ENCODE results near the gene GNAZ.

Gene GNAZ

DNA sequence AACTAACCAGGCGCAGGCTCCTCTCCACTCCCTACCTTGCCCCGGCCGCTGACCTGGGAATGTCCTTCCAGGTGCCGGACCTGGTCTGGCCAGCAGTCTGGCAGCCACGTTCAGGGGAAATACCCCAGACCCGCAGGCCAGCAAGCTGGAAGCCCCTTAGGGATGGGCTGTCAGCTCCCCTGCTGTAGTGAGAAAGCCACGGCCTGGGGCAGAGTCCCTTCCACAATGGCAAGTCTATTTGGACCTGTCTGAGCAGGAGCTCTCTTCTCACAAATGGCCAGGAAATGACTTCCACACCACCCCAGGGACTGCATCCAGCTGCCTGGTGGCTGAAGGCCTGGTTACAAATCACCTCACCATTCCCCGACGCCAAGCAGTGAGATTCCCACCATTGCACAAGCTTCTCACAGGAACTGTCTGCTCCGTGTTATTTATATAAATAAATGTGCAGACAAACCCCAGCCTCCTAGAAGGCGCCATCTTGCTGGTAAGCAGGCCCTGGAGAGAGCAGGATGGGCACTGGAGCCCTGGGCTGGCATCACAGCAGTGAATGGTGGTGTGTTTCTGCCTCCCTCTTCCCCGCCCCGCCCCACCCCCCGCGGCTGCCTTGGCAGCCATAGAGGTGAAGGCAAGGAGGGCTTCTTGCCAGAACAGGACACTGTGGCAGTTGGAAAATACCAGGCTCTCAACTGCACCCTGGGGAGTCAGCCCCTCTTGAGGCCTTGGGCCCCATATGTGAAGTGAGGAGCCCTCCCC, 47.8 kb downstream of the GNAZ start:
- no peak for DNase-seq (ENCODE audit: low read depth)
- no peak overlapping the region for H3K4me3 ChIP-seq (ENCODE audit: low read depth, low read length)
- TF ChIP-seq, protein P1, sequence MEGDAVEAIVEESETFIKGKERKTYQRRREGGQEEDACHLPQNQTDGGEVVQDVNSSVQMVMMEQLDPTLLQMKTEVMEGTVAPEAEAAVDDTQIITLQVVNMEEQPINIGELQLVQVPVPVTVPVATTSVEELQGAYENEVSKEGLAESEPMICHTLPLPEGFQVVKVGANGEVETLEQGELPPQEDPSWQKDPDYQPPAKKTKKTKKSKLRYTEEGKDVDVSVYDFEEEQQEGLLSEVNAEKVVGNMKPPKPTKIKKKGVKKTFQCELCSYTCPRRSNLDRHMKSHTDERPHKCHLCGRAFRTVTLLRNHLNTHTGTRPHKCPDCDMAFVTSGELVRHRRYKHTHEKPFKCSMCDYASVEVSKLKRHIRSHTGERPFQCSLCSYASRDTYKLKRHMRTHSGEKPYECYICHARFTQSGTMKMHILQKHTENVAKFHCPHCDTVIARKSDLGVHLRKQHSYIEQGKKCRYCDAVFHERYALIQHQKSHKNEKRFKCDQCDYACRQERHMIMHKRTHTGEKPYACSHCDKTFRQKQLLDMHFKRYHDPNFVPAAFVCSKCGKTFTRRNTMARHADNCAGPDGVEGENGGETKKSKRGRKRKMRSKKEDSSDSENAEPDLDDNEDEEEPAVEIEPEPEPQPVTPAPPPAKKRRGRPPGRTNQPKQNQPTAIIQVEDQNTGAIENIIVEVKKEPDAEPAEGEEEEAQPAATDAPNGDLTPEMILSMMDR (IDR thresholded peaks at IDR 0.05; ENCODE audit: insufficient read depth, low read depth, low read length, missing control alignments) = no peak

DNA sequence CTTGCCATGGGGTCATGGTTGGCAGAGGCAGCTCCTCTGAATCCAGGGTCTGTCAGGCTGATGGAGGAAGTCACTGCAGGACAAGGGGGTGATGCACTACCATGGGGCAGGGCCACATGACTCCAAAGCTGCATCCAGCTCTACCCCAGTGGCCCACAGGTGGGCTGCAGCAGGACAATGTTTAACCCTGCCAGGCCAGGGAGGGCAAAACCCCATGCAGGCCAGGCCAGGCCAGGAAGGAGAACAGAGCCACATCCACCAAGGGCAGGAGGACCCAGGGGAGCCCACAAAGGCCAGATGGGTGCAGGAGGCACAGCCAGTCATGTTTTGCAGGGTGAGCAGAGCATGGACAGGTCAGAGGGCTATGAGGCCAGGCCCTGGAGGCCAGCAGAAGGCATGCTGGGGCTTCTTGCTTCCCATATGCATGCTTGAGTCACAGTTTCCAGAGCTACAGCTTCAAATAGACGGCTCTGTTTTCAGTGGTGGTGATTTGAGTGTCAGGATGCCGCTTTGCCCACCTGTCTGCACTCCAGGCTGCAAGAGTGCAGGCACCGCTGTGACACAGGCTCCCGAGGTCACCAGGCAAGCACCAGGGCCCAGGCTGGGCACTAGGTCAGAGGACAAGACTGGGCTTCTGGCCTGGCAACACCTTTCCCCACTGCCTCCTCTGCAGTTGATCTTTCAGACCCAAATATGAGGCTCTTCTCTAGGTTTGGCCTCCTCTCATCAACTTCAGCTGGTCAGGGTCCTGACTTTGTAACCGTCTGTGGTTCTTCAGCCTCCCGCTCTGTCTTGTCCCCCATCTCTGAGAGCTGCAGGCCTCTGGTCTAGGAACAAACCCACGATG, 48.6 kb downstream of the GNAZ start:
- no peak for DNase-seq (ENCODE audit: low read depth)
- no peak overlapping the region for H3K4me3 ChIP-seq (ENCODE audit: low read depth, low read length)
- TF ChIP-seq, protein P1 (IDR thresholded peaks at IDR 0.05; ENCODE audit: insufficient read depth, low read depth, low read length, missing control alignments) = no peak

DNA sequence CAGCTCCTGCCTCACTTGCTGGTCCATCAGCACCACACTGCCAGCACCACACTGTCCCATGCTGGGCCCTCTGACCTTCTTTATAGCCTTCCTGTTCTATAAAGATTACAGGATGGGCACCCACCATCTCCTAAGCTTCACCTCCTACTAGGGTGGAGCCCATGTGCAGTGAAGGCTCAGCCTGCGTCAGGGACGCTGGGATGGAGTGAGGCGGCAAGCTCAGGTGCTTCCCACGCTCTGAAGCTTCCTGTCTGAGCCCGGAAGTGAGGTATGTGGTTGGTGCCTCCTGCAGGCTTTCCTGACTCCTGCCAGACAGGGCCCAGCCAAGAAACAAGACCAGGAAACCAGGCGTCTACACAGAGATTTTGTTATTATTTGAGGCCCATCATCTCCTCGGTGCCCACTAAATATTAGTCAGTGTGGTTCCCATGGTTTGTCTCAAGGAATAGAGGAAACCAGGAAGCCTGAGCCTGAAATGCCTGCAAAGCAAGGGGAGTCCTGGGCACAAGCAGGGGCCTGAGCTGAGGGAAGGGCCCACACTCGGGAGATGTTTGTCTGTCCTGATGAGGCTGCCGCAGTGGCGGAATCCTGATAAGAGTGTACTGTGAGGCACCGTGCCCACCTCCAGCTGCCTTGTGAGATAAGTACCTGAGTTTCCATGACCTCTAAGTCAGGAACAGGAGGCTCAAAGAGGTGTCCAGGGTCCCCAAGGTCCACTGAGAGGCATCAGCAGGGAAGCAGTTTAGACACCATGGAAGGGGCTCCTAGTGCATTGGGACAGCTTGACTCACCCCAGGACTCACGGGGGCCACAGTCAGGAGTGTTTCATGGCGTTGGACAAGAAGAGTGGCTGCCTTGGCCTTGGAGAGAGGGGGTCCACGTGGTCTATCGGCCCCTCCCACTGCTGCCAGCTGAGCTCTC, 49.4 kb downstream of the GNAZ start:
- no peak overlapping the region for H3K4me3 ChIP-seq (ENCODE audit: low read depth, low read length)
- peak; percentile 44 for DNase-seq (ENCODE audit: low read depth)
- TF ChIP-seq, protein P1 (IDR thresholded peaks at IDR 0.05; ENCODE audit: insufficient read depth, low read depth, low read length, missing control alignments) = no peak

DNA sequence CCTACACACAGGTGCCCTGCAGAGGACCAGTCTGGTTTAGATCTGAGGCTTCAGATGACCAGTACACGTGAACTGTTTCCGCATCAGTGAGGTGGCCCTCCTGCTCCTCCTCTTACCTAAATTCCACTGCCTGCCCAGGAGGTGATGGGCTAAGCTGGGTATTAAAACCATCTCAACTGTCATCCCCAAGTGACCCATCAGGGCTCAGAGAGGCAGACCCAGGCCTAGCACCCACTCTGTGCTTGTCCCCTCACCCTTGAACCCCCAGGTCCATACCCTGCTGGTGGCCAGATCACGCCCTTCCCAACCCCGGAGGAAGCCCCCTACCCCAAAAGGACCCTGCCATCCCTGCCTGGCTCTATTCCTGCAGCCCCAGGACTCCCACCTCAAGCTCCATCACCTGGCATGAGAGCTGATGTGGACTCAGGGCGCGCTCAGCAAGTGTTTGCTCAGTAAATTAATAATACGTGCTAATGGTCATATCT, 50.1 kb downstream of the GNAZ start:
- TF ChIP-seq, protein P1 (IDR thresholded peaks at IDR 0.05; ENCODE audit: insufficient read depth, low read depth, low read length, missing control alignments) = no peak
- DNase-seq (ENCODE audit: low read depth) = no peak

DNA sequence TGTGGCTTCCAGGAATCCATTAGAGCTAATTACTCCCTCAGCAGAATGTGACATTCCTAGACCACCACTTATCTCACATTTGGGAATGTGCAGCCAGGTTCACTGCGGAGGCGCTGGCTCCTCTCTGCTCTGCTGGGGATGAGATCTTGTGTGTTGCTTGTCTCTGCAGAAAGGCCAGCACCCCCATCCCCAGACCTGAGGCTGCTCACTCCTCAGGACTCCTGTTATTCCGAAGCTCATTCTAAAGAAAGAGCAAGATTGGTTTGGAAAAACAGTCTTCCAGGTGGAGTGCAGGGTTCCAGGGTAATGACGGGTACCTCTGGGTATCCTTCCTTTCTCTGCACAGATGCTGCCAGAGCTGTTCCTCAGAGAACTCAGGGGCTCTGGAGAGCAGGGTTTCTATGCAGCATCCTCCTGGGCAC, 50.7 kb downstream of the GNAZ start:
- no peak for DNase-seq (ENCODE audit: low read depth)
- TF ChIP-seq, protein P1 (IDR thresholded peaks at IDR 0.05; ENCODE audit: insufficient read depth, low read depth, low read length, missing control alignments) = no peak
- H3K4me3 ChIP-seq (ENCODE audit: low read depth, low read length) = no peak overlapping the region

More for the DNA sequence above, 50.1 kb downstream of the GNAZ start:
- no peak overlapping the region for H3K4me3 ChIP-seq (ENCODE audit: low read depth, low read length)

DNA sequence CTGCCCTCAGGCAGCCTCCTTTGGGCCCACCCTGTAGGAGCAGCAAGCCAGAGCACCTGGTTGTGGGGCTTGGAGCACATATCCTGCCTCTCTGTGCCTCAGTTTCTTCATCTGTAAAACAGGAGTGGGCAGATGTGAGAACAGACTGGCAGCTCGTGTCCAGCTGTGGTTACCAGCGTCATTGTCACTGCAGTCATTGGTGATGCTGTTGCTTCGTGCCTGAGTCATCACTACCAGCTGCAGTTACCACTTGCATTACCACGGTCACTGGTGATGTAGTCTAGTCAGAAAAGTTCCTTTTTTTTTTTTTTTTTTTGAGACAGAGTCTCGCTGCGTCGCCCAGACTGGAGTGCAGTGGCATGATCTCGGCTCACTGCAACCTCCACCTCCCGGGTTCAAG, 51.1 kb downstream of the GNAZ start:
- no peak for DNase-seq (ENCODE audit: low read depth)

More for the DNA sequence above, 51.1 kb downstream of the GNAZ start:
- TF ChIP-seq, protein P1 (IDR thresholded peaks at IDR 0.05; ENCODE audit: insufficient read depth, low read depth, low read length, missing control alignments) = no peak
- H3K4me3 ChIP-seq (ENCODE audit: low read depth, low read length) = no peak overlapping the region

All from GM12865 (cell line).